HEK293 (cell line): ENCODE measurements around the gene CHCHD6.

Source experiments
- CTCF ChIP-seq: fragments of 450-650 bp; formaldehyde crosslinking; IDR thresholded peaks from 2 replicates; pipeline ENCODE4 v1.5.1; 2016; ENCODE audit warnings: missing biosample characterization, missing genetic modification characterization
- HOXA7 ChIP-seq: sonication (generic); formaldehyde crosslinking; IDR thresholded peaks from 2 replicates; pipeline ENCODE4 v1.8.1; 2022; ENCODE audit warnings: missing genetic modification reagents, borderline replicate concordance
- IKZF3 ChIP-seq: fragments of 450-650 bp; IDR thresholded peaks from 2 replicates; pipeline ENCODE4 v1.5.0; 2018; ENCODE audit warnings: missing biosample characterization, mild to moderate bottlenecking, missing genetic modification characterization, moderate library complexity
- TCF7L2 ChIP-seq: IDR thresholded peaks from 2 replicates; pipeline ENCODE4 v1.6.1; 2011; ENCODE audit warnings: low read depth, mild to moderate bottlenecking, inconsistent platforms, low read length, moderate library complexity, borderline replicate concordance
- ZBTB21 ChIP-seq: fragments of 450-650 bp; formaldehyde crosslinking; IDR thresholded peaks from 2 replicates; pipeline ENCODE4 v1.5.1; 2017; ENCODE audit warnings: missing biosample characterization, missing genetic modification characterization
- ZNF324 ChIP-seq: fragments of 450-650 bp; formaldehyde crosslinking; IDR thresholded peaks from 2 replicates; pipeline ENCODE4 v1.5.1; 2016; ENCODE audit warnings: missing biosample characterization, missing genetic modification characterization
- ZNF777 ChIP-seq: fragments of 450-650 bp; formaldehyde crosslinking; IDR thresholded peaks from 2 replicates; pipeline ENCODE4 v1.5.1; 2017; ENCODE audit warnings: missing biosample characterization, missing genetic modification characterization, borderline replicate concordance

GRCh38 chr3:126781406-126781805 is 77.4 kb downstream of the CHCHD6 start:
- TF ChIP-seq CTCF (tag by site-specific recombination) = no peak
- TF ChIP-seq ZNF777 (tag by site-specific recombination) = no peak
- no peak for TF ChIP-seq IKZF3 (tag by site-specific recombination)
- TF ChIP-seq ZNF324 = no peak
- no peak for TF ChIP-seq HOXA7 (CRISPR knock-in tag)
- TF ChIP-seq ZBTB21 (tag by site-specific recombination) = no peak
- TF ChIP-seq TCF7L2 = no peak
